Measurements from ENCODE around the gene LGALS9. TPM values are rescaled to one million over a fixed set of nuclear protein-coding genes. Genes with fewer than 3 reads are reported as not detected.

The LGALS9 gene
- polyA plus RNA-seq, 1 of the 3 experiments (the other 2 are of a cell fraction), result 0.21 TPM

DNA sequence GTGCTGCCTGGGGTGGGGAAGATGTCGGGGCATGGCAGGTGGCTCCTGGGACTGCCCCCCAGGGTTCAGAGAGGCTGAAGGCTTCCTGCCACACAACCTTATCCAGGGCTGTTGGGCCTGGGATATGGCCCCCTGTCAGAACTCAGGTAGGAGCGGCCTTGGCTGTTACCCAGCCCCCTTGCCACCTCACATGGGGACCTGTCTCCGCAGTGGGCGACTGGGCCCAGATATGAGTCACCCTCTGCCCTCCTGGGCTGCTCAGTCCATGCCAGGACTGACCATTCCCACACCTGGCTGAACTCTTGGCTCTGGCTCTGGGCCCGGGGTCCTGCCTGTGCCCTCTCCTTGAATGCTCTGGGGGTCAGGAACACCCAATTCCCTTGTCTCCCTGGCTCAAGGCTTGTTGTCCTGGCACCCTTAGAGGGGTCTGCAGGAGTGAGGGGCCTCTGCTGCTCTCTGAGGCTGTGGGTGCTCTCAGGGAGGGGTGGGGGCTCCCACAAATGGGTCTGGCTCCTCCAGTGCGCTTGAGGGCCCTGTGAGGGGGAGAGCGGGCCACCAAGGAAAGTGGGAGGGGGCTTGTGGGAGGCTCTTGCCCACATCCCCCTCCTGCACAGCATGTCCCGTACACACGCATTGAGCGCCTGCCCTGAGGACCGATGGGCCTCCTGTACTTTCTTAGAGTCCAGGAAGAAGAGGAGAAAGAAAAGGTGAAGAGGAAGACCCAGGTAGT is 36.0 kb downstream of the LGALS9 start (continued):
- TF ChIP-seq MXI1 (IDR thresholded peaks at IDR 0.05; ENCODE audit: low read depth, low read length) (no peak), TCF12 (IDR thresholded peaks at IDR 0.05) (no peak), ELF1 (IDR thresholded peaks at IDR 0.05) (no peak)

DNA sequence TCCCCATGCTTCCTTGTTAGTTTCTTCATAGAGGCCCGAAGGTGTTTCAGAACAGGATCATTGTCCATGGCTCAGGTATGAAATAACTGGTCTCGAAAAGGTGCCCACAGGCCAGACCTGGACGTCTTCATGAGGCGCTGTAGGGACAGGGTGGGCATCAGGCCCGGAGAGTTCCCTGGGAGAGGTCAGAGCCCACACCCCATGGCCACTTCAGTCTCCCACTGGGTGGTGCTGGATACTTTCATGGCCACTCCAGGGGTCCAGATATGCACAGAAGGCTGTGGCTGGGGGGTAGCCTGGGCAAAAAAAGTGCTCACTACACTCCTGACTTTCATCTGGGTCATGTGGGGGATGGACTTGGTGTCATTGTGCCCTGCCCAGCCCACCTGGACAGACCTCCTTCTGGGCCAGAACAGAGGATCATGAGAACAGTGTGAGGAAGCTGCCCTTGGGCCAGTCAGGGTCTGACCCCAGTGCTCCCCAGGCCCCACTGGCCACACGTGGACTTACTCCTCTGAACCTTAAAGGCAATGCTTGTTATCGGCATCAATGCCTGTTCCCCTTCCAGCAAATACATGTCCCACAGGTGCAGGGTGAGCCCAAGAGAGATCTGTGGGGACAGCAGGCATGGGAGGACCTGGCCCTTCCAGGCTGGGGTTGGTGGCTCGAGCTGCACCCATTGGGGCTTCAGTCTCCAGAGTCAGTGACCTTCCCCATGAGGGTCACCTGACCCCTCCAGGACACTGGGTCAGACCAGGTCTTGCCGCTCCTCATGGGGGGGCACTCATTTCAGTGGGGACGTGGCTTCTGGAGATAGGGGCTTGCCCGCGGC is 36.9 kb downstream of the LGALS9 start:
- H3K9me2 ChIP-seq, result no peaks in the 10 kb centered on the region
- no peak for DNase-seq
- no peaks in the 10 kb centered on the region for H3K79me2 ChIP-seq (ENCODE audit: insufficient read depth)
- no peaks in the 10 kb centered on the region for H3K36me3 ChIP-seq (replicated peaks in 1 of 2; ENCODE audit: control insufficient read depth in 1 of 2, insufficient read depth in 2 of 2, low read length in 1 of 2)
- no peak overlapping the region for H3K9ac ChIP-seq
- CTCF ChIA-PET, result interaction anchor here (2.1 kb wide), 1 partner anchor 65 kb away, joined by 5 read pairs; no protein-coding TSS in a partner anchor
- no peaks in the 10 kb centered on the region for H4K20me1 ChIP-seq (ENCODE audit: insufficient read depth)
- POLR2A ChIA-PET, result no interaction called here
- no peaks in the 10 kb centered on the region for H3K4me1 ChIP-seq (ENCODE audit: control insufficient read depth in 1 of 2, insufficient read depth in 2 of 2, low read depth in 1 of 2, low read length in 1 of 2)
- H2AFZ ChIP-seq (ENCODE audit: low read depth), result no peak overlapping the region
- H3F3A ChIP-seq (replicated peaks; ENCODE audit: insufficient read depth), result no peaks in the 10 kb centered on the region
- H3K27me3 ChIP-seq (ENCODE audit: insufficient read depth), result no peaks in the 10 kb centered on the region
- no peak for TF ChIP-seq FOXM1 (IDR thresholded peaks at IDR 0.05; ENCODE audit: low read depth)
- no peak for TF ChIP-seq ELF1 (IDR thresholded peaks at IDR 0.05)
- no peak for TF ChIP-seq RAD21 (IDR thresholded peaks at IDR 0.05; ENCODE audit: low read length)
- TF ChIP-seq MXI1 (IDR thresholded peaks at IDR 0.05; ENCODE audit: low read depth, low read length), result no peak
- TF ChIP-seq MEF2A (IDR thresholded peaks at IDR 0.05; ENCODE audit: borderline replicate concordance, low read depth), result no peak
- TF ChIP-seq, protein P1, sequence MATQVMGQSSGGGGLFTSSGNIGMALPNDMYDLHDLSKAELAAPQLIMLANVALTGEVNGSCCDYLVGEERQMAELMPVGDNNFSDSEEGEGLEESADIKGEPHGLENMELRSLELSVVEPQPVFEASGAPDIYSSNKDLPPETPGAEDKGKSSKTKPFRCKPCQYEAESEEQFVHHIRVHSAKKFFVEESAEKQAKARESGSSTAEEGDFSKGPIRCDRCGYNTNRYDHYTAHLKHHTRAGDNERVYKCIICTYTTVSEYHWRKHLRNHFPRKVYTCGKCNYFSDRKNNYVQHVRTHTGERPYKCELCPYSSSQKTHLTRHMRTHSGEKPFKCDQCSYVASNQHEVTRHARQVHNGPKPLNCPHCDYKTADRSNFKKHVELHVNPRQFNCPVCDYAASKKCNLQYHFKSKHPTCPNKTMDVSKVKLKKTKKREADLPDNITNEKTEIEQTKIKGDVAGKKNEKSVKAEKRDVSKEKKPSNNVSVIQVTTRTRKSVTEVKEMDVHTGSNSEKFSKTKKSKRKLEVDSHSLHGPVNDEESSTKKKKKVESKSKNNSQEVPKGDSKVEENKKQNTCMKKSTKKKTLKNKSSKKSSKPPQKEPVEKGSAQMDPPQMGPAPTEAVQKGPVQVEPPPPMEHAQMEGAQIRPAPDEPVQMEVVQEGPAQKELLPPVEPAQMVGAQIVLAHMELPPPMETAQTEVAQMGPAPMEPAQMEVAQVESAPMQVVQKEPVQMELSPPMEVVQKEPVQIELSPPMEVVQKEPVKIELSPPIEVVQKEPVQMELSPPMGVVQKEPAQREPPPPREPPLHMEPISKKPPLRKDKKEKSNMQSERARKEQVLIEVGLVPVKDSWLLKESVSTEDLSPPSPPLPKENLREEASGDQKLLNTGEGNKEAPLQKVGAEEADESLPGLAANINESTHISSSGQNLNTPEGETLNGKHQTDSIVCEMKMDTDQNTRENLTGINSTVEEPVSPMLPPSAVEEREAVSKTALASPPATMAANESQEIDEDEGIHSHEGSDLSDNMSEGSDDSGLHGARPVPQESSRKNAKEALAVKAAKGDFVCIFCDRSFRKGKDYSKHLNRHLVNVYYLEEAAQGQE (IDR thresholded peaks at IDR 0.05; ENCODE audit: low read depth, low read length), result no peak
- no peak overlapping the region for H3K4me2 ChIP-seq
- WGBS (ENCODE audit: low lambda C conversion rate), result 29% methylated on average over 6 of the region's 12 CpGs
- no peak overlapping the region for H3K4me3 ChIP-seq (ENCODE audit: low read depth in 2 of 2, low read length in 1 of 2)
- no peak overlapping the region for H3K27ac ChIP-seq (ENCODE audit: low read depth in 2 of 2, low read length in 1 of 2)
- no peaks in the 10 kb centered on the region for H3K9me3 ChIP-seq

- ChIA-PET POLR2A (no interaction called here), CTCF (interaction anchor here (2.1 kb wide), 1 partner anchor 65 kb away, joined by 5 read pairs; no protein-coding TSS in a partner anchor)
- Histone ChIP-seq H3K4me1 (ENCODE audit: control insufficient read depth in 1 of 2, insufficient read depth in 2 of 2, low read depth in 1 of 2, low read length in 1 of 2) (no peaks in the 10 kb centered on the region), H3K27me3 (ENCODE audit: insufficient read depth) (no peaks in the 10 kb centered on the region), H3K36me3 (replicated peaks in 1 of 2; ENCODE audit: control insufficient read depth in 1 of 2, insufficient read depth in 2 of 2, low read length in 1 of 2) (no peaks in the 10 kb centered on the region), H3K4me3 (ENCODE audit: low read depth in 2 of 2, low read length in 1 of 2) (no peak overlapping the region), H3K79me2 (ENCODE audit: insufficient read depth) (no peaks in the 10 kb centered on the region), H4K20me1 (ENCODE audit: insufficient read depth) (no peaks in the 10 kb centered on the region), H2AFZ (ENCODE audit: low read depth) (no peak overlapping the region), H3K27ac (ENCODE audit: low read depth in 2 of 2, low read length in 1 of 2) (no peak overlapping the region), H3F3A (replicated peaks; ENCODE audit: insufficient read depth) (no peaks in the 10 kb centered on the region), H3K9ac (no peak overlapping the region), H3K4me2 (no peak overlapping the region), H3K9me2 (no peaks in the 10 kb centered on the region), H3K9me3 (no peaks in the 10 kb centered on the region)
- DNase-seq, result no peak
- 0% methylated on average over 1 of the region's 2 CpGs for WGBS (ENCODE audit: low lambda C conversion rate)
- TF ChIP-seq TEAD4 (IDR thresholded peaks at IDR 0.05; ENCODE audit: borderline replicate concordance, insufficient read depth) (no peak), TCF12 (IDR thresholded peaks at IDR 0.05) (no peak), RXRA (IDR thresholded peaks at IDR 0.05; ENCODE audit: borderline replicate concordance, low read depth) (no peak), ZBTB33 (IDR thresholded peaks at IDR 0.05; ENCODE audit: borderline replicate concordance, low read depth) (no peak), CHD2 (IDR thresholded peaks at IDR 0.05; ENCODE audit: low read length, partially characterized antibody) (no peak), SIN3A (IDR thresholded peaks at IDR 0.05; ENCODE audit: borderline replicate concordance, low read depth, low read length) (no peak), MAX (IDR thresholded peaks at IDR 0.05; ENCODE audit: low read depth) (no peak), FOSL2 (IDR thresholded peaks at IDR 0.05; ENCODE audit: borderline replicate concordance, low read depth) (no peak), PBX3 (IDR thresholded peaks at IDR 0.05) (no peak), EP300 (IDR thresholded peaks at IDR 0.05; ENCODE audit: borderline replicate concordance in 1 of 2, low read depth in 1 of 2, low read length in 1 of 2) (no peak), GABPA (IDR thresholded peaks at IDR 0.05; ENCODE audit: low read depth) (no peak)
These were observed 37.5 kb downstream of the LGALS9 start for GRCh38 chr17:27668488-27668823.
